ENCODE results near the gene QKI.

QKI gene

GRCh38 chr6:163573503-163574179, 159.1 kb downstream of the QKI start:
- no peak overlapping the region for H3K4me3 ChIP-seq (ENCODE audit: low read depth, low read length)
- no peak for DNase-seq (ENCODE audit: low read depth)
- TF ChIP-seq CTCF (IDR thresholded peaks at IDR 0.05; ENCODE audit: low read depth, low read length, missing control alignments): no peak

GRCh38 chr6:163576114-163576513, 161.6 kb downstream of the QKI start:
- no peak for DNase-seq (ENCODE audit: low read depth)
- TF ChIP-seq CTCF (IDR thresholded peaks at IDR 0.05; ENCODE audit: low read depth, low read length, missing control alignments): no peak
- H3K4me3 ChIP-seq (ENCODE audit: low read depth, low read length): no peak overlapping the region

- H3K4me3 ChIP-seq (ENCODE audit: low read depth, low read length): no peak overlapping the region
- DNase-seq (ENCODE audit: low read depth): no peak
- TF ChIP-seq CTCF (IDR thresholded peaks at IDR 0.05; ENCODE audit: low read depth, low read length, missing control alignments): no peak
Observed at GRCh38 chr6:163577404-163577803, 162.9 kb downstream of the QKI start.

GRCh38 chr6:163579111-163579879, 164.8 kb downstream of the QKI start:
- TF ChIP-seq CTCF (IDR thresholded peaks at IDR 0.05; ENCODE audit: low read depth, low read length, missing control alignments): no peak
- no peak for DNase-seq (ENCODE audit: low read depth)
- H3K4me3 ChIP-seq (ENCODE audit: low read depth, low read length): no peak overlapping the region

- H3K4me3 ChIP-seq (ENCODE audit: low read depth, low read length): no peak overlapping the region
- TF ChIP-seq CTCF (IDR thresholded peaks at IDR 0.05; ENCODE audit: low read depth, low read length, missing control alignments): no peak
- no peak for DNase-seq (ENCODE audit: low read depth)
Observed at GRCh38 chr6:163579880-163580295, 165.4 kb downstream of the QKI start.

- TF ChIP-seq CTCF (IDR thresholded peaks at IDR 0.05; ENCODE audit: low read depth, low read length, missing control alignments): no peak
- H3K4me3 ChIP-seq (ENCODE audit: low read depth, low read length): no peak overlapping the region
- no peak for DNase-seq (ENCODE audit: low read depth)
Observed at GRCh38 chr6:163580311-163581030, 166.0 kb downstream of the QKI start.

Measured in GM12864 (cell line).